Measurements from ENCODE around the gene ZFP62.

Gene ZFP62

GRCh38 chr5:180820788-180821321 lies 40.2 kb downstream of the ZFP62 start:
- no peaks in the 10 kb centered on the region for H3K36me3 ChIP-seq (ENCODE audit: insufficient read depth, low read length)
- TF ChIP-seq FOXP2 (optimal IDR thresholded peaks at IDR 0.05; ENCODE audit: control extremely low read depth, extremely low read length, insufficient read depth) (no peak), POLR2AphosphoS5 (IDR thresholded peaks at IDR 0.05; ENCODE audit: borderline replicate concordance, low read depth, low read length) (no peak), EZH2 (IDR thresholded peaks at IDR 0.05) (no peak)
- no peak overlapping the region for H3K27ac ChIP-seq
- DNase-seq (ENCODE audit: low read depth, low spot score), result no peak
- H3K9me3 ChIP-seq (ENCODE audit: low read depth, low read length), result no peaks in the 10 kb centered on the region
- no peak overlapping the region for H3K4me3 ChIP-seq
- no peak overlapping the region for H3K9ac ChIP-seq (ENCODE audit: insufficient read length)

- H3K36me3 ChIP-seq (ENCODE audit: insufficient read depth, low read length), result no peaks in the 10 kb centered on the region
- no peak overlapping the region for H3K27ac ChIP-seq
- H3K9ac ChIP-seq (ENCODE audit: insufficient read length), result no peak overlapping the region
- no peak overlapping the region for H3K4me3 ChIP-seq
- TF ChIP-seq POLR2AphosphoS5 (IDR thresholded peaks at IDR 0.05; ENCODE audit: borderline replicate concordance, low read depth, low read length), result no peak
- no peak for TF ChIP-seq FOXP2 (optimal IDR thresholded peaks at IDR 0.05; ENCODE audit: control extremely low read depth, extremely low read length, insufficient read depth)
- no peak for TF ChIP-seq EZH2 (IDR thresholded peaks at IDR 0.05)
- DNase-seq (ENCODE audit: low read depth, low spot score), result no peak
- no peaks in the 10 kb centered on the region for H3K9me3 ChIP-seq (ENCODE audit: low read depth, low read length)
These were observed 42.3 kb downstream of the ZFP62 start for GRCh38 chr5:180818677-180819341.

- TF ChIP-seq EZH2 (IDR thresholded peaks at IDR 0.05), result no peak
- TF ChIP-seq FOXP2 (optimal IDR thresholded peaks at IDR 0.05; ENCODE audit: control extremely low read depth, extremely low read length, insufficient read depth), result no peak
- TF ChIP-seq POLR2AphosphoS5 (IDR thresholded peaks at IDR 0.05; ENCODE audit: borderline replicate concordance, low read depth, low read length), result no peak
- Histone ChIP-seq H3K4me3 (no peak overlapping the region), H3K27ac (no peak overlapping the region), H3K9ac (ENCODE audit: insufficient read length) (no peak overlapping the region), H3K36me3 (ENCODE audit: insufficient read depth, low read length) (no peaks in the 10 kb centered on the region), H3K9me3 (ENCODE audit: low read depth, low read length) (no peaks in the 10 kb centered on the region)
- no peak for DNase-seq (ENCODE audit: low read depth, low spot score)
These were observed 43.0 kb downstream of the ZFP62 start for GRCh38 chr5:180817893-180818674.

GRCh38 chr5:180816608-180817534 lies 44.2 kb downstream of the ZFP62 start:
- no peak overlapping the region for H3K27ac ChIP-seq
- DNase-seq (ENCODE audit: low read depth, low spot score), result no peak
- H3K36me3 ChIP-seq (ENCODE audit: insufficient read depth, low read length), result no peaks in the 10 kb centered on the region
- TF ChIP-seq FOXP2 (optimal IDR thresholded peaks at IDR 0.05; ENCODE audit: control extremely low read depth, extremely low read length, insufficient read depth) (no peak), POLR2AphosphoS5 (IDR thresholded peaks at IDR 0.05; ENCODE audit: borderline replicate concordance, low read depth, low read length) (no peak), EZH2 (IDR thresholded peaks at IDR 0.05) (no peak)
- peak overlapping the region; percentile 43 for H3K9ac ChIP-seq (ENCODE audit: insufficient read length)
- 0 out of 2 replicates have a peak overlapping the region, but pooled peaks have one; percentile 15 for H3K4me3 ChIP-seq
- no peaks in the 10 kb centered on the region for H3K9me3 ChIP-seq (ENCODE audit: low read depth, low read length)

GRCh38 chr5:180815293-180815917 lies 45.7 kb downstream of the ZFP62 start:
- Histone ChIP-seq H3K4me3 (no peak overlapping the region), H3K36me3 (ENCODE audit: insufficient read depth, low read length) (no peaks in the 10 kb centered on the region), H3K27ac (no peak overlapping the region), H3K9me3 (ENCODE audit: low read depth, low read length) (no peaks in the 10 kb centered on the region), H3K9ac (ENCODE audit: insufficient read length) (no peak overlapping the region)
- no peak for DNase-seq (ENCODE audit: low read depth, low spot score)
- TF ChIP-seq POLR2AphosphoS5 (IDR thresholded peaks at IDR 0.05; ENCODE audit: borderline replicate concordance, low read depth, low read length), result no peak

- DNase-seq (ENCODE audit: low read depth, low spot score), result no peak
- Histone ChIP-seq H3K36me3 (ENCODE audit: insufficient read depth, low read length) (no peaks in the 10 kb centered on the region), H3K27ac (no peak overlapping the region), H3K4me3 (no peak overlapping the region), H3K9me3 (ENCODE audit: low read depth, low read length) (no peaks in the 10 kb centered on the region), H3K9ac (ENCODE audit: insufficient read length) (no peak overlapping the region)
- TF ChIP-seq POLR2AphosphoS5 (IDR thresholded peaks at IDR 0.05; ENCODE audit: borderline replicate concordance, low read depth, low read length) (no peak), EZH2 (IDR thresholded peaks at IDR 0.05) (no peak), FOXP2 (optimal IDR thresholded peaks at IDR 0.05; ENCODE audit: control extremely low read depth, extremely low read length, insufficient read depth) (no peak)
These were observed 47.7 kb downstream of the ZFP62 start for GRCh38 chr5:180813420-180813819.

- no peaks in the 10 kb centered on the region for H3K9me3 ChIP-seq (ENCODE audit: low read depth, low read length)
- DNase-seq (ENCODE audit: low read depth, low spot score), result no peak
- H3K4me3 ChIP-seq, result no peak overlapping the region; the same call in 1 of the 2 replicates
- H3K36me3 ChIP-seq (ENCODE audit: insufficient read depth, low read length), result no peaks in the 10 kb centered on the region
- H3K9ac ChIP-seq (ENCODE audit: insufficient read length), result no peak overlapping the region
- TF ChIP-seq EZH2 (IDR thresholded peaks at IDR 0.05) (no peak), FOXP2 (optimal IDR thresholded peaks at IDR 0.05; ENCODE audit: control extremely low read depth, extremely low read length, insufficient read depth) (no peak)
- H3K27ac ChIP-seq, result no peak overlapping the region
These were observed 49.4 kb downstream of the ZFP62 start for GRCh38 chr5:180811623-180812124.

All from SK-N-MC (cell line).